Fibroblast of peridontal ligament (primary cell): Measurements from ENCODE around the gene RUBCN.

ENCODE experiments used
- DNase-seq: peaks from one replicate; pipeline ENCODE4 v3.0.0-alpha.2; 2010; ENCODE audit errors: extremely low read depth

The RUBCN gene

DNA sequence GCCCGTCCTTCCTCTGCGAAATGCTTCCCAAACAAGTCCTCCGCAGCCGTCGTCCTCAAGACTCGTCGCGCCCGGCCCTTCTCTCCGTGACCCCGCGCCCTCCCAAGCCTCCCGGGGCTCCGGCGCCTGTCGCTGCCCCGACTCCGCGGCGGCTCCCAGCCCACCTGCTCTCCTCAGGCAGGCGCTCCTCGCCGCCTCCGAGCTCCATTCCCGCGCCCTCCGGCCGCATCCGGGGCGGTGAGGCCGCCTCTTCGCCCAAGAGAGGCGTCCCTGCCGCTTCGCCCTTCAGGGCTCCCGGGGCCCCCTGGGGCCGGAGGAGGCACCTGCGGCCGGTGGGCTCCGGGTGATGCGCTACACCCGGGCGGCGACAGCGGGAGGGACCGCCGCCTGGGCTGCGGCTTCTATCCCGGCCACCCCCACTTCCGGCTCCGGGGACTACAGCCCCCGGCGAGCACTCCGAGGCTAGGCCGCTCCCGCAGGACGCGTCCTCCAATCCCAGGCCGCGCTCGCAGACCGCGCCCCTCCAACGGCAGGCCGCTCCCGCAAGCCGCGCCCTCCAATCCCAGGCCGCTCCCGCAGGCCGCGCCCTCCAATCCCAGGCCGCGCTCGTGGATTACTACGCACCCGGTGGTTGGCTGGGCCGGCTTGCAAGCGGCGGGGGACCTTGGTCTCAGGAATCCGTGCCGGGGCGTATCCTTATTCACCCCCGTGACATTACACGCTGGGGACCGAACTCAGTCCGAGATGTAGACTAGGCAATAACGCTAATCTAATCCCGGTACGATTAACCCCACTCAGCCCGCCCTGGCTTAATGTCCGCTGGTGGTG, at the start of gene RUBCN:
Gene RUBCN (minus strand): TSS at position 414 of the 828 bp plus-strand sequence. CDS start 185 bp downstream, at position 229.
- DNase-seq, result peak; percentile 87

DNA sequence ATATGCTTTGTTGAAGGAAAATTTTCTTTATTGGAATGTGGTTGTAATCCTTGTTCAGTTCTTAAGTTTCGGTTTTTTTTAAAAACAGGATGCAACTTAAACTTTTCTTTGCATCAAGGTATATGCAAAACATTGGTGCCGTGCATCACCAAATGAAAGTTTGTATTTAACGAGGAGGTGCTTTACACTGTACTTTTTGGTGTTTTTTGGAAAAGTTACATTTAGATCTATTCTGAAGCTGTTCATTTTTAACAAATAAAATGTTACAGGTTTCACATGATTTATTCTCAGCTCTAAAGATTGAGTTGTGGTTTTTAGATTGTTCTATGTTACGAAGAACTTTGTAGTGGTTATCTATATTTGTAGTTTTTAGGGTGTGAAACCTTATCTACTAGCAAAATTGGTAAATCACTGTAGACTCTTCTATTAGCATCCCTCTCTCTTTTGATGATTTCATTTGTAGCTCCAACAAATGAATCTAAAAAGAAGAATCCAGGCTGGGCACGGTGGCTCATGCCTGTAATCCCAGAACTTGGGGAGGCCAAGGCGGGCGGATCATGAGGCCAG, 47.4 kb upstream of the RUBCN start:
- no peak for DNase-seq

DNA sequence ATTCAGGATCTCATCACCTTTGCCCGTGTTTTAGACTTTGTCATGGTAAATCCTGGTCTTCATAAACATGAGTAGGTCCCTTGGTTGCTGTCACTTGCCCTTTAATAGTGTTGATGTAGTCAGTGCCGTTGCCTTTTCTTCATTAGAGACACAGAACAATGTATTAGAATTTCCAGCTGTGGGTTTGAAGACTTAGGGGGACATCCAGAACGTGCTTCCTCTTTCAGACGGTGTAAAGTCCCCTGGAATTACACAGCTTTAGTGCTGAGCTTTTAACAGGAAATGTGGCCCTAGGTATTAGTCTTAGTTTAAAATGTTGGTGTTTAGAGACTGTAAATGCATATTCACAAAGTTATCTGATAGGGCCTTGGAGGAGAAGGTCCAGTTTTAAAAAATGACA, 45.5 kb upstream of the RUBCN start:
- DNase-seq, result no peak

DNA sequence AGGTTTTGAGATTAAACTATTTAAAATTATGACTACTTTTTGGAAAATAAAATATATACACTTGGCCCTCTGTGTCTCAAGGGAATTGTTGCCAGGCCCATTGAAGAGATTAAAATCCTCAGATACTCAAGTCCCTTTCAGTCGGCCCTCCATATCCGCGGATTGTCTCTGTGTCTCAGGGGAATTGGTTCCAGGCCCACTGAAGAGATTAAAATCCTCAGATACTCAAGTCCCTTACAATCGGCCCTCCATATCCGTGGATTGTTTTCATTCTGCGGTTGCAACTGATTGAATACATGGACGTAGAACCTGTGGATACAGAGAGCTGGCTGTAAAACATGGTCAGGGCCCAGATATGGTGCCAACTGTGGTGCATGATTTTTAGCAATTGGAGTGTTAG, 38.6 kb upstream of the RUBCN start:
- DNase-seq, result no peak

DNA sequence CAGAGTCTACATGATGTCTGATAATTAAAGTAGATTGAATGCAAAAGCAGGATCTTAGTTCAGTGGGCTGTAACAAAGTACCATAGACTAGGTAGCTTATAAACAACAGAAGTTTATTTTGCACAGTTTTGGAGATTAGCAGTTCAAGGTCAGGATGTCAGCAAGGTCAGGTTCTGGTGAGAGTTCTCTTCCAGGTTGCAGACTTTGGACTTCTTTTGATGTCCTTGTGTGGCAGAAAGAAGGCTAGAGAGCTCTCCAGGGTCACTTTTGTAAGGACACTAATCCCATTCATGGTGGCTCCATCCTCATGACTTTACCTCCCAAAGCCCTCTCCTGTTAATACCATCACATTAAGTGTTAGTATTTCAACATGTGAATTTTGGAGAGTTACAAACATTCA, 25.1 kb upstream of the RUBCN start:
- no peak for DNase-seq

DNA sequence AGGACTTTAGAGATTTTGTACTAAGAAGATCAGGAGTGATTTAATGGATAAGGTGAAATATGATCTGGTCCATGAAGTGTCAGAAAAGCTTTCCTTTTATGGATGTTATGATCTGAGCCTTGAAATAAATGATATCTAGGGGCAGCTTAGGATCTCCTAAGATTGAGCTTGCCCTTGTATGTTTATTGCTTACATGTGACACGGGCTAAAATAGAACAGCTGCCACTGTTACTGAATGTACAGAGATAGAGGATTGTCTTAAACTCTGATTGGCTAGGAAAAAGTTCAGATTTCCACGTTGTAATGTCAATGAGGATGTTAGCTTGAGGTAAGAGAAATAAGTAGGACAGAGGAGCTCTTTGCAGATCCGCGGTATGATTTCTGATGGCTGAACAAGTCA, 21.8 kb upstream of the RUBCN start:
- no peak for DNase-seq

DNA sequence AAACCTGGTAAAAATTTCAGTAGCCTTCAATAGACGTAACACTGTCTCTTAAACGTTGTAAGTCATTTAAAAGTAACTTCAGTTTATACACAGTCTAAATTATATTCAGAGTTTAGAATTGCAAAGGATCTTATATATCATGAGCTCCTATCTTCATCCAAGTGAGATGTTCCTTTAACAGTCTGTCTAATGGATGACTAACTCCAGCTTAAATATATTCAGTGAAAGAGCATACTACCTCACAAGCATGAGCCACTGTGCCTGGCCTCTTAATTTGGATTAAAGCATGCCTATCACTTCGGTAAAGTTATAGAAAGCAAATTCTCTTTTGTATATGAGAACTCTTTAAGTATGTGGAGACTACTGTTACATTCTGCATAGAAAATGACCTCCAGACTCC, 20.0 kb upstream of the RUBCN start:
- no peak for DNase-seq

DNA sequence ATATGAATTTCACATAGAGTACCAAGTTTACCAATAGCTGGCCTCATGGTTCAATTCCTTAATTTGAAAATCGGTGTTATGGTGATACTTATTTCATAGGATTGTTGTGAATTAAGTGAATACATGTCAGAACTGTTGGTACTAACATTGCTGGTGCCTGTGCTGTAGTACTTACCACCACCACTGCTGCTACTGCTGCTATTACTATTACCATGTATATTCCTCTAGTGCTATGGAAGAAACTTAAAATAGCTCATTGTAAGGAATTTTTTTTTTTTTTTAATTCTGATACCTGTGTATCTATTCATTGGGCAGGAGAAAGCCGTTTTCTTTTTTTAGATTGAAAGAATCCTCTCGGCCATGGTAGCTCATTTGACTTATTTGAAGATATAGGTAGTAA, 16.6 kb upstream of the RUBCN start:
- no peak for DNase-seq

DNA sequence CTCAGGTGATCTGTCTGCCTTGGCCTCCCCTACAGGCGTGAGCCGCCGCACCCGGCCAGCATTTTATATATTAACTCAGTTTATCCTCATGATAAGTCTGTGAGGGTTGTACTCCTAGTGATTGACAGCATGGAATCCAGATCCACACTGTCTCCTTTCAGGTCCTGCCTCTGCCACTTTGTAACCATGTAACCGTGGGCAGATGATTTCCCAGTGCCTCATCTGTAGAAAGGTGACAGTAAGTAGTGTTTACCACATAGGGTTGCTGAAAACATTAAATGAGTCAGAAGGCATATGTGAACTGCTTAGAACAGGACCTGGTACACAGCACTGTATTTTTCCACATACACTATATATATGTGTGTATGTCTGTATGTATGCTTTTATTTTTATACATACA, 15.4 kb upstream of the RUBCN start:
- no peak for DNase-seq

DNA sequence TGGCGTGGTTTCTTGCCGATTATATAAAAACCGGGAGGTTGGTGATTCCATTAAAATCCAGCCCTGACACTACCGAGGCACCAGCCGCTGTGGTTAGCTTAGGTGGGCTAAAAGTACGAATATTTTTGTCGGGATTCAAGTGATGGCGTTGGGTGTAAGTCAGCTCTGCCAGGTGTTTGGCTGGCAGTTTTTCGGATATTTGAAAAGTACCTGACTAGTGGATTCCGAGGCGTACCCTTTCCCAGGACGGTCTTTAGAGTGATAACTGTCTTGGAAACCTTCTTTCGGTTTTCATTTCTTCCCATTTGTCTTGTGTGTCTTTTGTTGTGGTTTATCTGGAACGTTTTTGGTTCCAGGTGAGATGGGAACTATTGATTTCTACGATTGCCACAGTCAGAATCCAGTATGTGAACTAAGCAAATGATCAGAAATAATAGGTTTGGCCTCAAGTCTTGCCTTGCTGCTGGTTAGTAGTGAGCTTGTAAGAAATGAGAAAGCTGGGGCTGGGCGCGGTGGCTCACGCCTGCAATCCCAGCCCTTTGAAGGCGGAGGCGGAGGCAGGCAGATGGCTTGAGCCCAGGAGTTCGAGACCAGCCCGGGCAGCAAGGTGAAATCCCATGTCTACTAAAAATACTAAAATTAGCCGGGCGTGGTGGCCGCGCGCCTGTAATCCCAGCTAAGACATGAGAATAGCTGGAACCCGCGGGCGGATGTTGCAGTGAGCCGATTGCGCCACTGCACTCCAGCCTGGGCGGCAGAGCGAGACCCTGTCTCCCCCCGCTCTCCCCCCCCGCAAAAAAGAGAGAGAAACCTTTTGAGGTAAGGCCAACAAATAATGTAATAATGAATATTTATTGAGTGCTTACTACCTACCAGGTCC, 14.4 kb upstream of the RUBCN start:
- DNase-seq, result peak; percentile 50

DNA sequence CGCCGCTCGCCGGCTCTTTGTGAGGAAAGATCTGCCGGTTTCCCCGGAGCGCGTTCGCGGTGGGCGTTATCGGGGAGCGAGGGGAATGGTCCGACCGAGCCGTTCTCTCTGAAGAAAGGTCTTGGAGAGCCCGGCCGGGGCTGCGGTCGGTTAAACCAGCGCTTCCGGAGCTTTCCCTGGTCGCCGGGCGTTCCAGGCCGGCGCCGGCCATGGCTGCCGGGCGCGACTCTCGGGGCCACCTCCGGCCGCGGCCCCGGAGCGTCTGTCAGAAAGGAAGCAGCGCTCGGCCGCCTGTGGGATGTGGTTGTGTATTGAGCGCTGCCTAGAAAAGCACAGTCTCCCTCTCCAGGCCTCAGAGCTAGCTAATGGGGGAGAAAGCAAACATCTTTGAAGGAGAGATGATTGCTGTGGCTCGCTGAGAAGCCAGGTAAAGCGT, 13.7 kb upstream of the RUBCN start:
- DNase-seq, result peak; percentile 66

DNA sequence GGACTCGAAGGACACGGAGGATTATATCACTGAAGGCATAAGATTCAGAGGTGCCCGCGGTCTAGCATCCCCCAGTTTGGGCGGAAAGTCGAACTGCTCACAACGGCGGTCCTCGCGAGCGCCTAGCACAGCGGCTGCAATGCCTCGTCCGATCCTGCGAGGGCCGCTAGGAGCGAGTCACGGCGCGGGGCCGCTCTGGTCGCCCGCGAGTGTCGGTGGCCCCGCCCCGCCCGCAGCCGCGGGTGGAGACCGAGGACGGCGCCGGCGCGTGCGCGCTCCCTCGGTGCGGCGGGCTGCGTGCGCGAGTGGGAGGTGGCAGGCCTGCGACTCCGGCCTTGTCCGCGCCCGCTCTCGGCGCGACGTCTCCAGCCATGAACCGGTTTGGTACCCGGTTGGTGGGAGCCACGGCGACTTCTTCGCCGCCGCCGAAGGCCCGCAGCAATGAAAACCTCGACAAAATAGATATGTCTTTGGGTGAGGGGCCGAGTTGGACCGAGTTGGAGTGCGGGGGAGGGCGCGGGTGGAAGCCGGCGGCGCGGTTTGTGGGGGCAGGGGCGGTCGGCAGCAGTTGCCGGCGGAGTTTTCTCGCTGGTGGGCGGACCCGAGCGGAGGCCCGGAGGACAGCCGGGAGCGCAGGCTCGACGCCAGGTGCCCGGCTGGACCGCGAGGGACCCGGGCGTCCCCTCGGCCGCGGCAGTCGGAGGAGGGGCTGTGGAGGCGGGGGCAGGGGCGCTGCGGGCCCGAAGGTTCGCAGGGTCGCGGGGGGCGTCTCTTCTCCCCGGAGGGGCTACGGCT, 13.1 kb upstream of the RUBCN start, which contains the start of gene FYTTD1:
Gene FYTTD1 (plus strand): TSS at position 283 of the 795 bp plus-strand sequence. CDS start 89 bp downstream, at position 372.
- peak; percentile 80 for DNase-seq

DNA sequence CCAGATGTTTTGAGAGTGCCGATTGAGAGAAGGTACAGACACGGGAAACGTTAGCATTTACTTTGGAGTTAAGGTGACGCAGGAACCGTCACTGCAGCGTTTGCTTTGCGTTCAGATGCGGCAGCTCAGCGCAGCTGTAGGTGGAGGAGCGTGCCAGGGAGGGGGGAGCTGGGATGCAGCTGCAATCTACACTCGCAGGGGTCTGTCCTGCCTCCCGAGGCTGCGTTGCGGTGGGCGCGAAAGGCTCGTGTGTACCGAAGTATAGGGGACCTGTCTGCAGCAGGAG, 12.6 kb upstream of the RUBCN start:
- DNase-seq, result peak; percentile 51

DNA sequence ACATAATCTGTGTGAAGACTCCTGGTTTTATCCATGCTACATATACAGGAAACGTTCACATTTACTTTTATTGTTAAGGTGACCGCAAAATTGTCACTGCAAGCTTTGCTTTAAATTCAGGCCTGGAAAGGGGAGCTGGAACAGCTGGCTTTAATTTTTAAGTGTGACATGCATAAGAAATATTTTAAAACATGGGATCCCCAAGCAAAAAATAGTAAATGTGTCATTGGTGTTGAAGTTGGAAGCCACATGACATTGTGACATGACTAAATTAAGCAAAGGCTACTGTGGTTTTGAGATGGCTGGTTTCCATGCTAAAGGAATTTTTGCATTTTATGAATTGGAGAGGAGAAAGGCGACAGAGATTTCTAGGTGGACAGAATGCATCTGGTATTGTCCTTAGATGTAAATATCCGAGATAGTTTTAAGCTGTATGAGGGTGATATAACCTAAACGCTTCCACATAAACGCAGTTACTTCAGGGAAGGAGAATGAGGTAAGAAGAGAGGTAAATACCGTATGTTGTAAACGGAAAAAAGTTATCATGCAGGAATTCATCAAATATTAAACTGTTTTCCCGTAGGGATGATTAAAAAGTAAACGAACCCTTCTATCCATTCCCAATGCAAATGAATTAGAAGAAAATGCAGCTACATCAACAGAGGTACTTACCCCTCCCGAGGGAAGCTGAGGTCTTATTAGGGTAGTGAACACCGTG, 12.1 kb upstream of the RUBCN start:
- peak; percentile 68 for DNase-seq

DNA sequence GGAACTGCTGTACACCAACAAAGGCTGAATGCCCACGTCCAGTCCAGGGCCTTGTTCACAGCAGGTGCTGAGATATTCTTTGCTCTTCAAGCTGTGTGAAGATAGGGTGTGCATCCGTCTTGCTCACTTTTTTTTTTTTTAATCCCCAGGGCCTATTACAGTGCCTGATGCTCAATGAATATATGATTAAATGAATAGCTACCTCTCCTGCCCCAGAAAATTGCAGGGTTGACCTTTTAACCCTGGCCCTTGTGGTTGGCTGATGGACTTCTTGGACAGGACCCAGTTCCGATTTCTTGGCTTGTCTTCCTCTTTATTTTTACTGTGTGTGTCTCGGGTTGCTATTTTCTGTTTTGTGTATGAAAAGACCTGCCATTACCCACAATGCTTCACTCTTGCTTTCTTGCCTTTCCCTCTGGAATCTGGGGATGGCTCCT, 10.1 kb upstream of the RUBCN start:
- DNase-seq, result no peak

DNA sequence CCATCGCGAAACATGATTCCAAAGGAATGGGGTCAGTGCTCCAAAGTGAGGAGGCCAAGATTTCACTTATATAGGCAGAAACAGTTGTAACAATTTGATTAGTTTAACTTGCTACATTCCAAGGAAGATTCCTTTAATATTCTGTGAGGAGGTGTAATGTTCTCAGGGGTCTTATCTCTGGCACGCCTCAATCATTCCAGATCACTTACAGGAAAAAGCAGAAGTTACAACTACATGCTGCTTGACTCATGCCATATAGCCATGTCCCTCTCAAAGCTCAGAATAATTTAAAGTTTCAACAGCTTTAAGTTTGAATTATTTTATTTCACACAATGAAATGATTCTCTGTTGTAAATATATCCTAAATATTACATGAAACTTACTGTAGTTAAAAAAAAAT, 9.5 kb upstream of the RUBCN start:
- peak; percentile 14 for DNase-seq

DNA sequence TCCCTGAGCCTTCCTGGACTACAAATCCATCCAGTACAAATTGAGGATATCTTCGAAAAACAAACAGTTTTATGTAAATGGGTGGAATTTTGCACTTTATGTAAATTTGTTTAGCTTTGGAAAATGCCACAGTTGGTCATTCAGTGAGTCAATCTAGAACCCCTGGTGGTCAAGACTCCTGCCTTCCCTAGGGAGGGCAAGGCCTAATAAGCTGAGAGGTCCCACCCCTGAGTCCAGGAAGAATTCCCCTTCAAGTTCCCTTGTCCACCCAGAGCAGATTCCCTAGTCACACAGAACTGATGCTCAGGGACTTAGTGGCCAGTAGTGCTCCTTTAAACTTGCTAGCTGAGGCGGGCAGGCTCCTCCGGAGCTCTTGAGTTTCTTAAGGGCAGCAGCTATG, 6.1 kb upstream of the RUBCN start:
- no peak for DNase-seq

DNA sequence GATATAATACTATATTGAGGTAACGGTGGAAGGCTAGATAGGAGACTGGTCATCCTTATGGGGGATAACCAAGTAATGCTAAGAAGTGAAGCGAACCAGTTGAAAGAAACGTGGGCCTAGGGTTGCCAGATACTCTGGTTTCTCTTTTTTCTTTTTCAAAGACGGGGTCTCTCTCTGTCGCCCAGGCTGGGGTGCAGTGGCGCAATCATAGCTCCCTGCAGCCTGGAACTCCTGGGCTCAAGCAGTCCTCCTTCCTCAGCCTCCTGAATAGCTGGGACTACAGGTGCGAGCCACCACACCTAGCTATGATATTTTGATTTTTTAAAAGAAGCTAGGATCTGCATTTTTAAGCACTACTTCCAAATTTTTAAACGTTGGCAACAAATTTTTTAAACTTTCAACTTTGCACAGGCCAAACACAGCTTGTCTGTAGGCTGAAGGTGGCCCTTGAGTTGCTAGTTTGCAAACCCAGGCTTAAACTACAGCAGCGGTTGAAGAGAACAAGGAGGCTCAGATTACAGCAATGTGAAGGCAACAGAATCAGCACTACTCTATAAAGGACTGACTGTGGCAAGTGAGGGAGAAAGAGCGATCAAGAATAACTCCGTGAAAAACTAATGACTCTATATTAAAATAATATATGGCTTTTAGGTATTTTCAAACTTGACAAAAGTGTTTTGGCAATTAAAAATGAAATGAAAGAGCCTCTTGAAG, 1.2 kb upstream of the RUBCN start:
- no peak for DNase-seq

DNA sequence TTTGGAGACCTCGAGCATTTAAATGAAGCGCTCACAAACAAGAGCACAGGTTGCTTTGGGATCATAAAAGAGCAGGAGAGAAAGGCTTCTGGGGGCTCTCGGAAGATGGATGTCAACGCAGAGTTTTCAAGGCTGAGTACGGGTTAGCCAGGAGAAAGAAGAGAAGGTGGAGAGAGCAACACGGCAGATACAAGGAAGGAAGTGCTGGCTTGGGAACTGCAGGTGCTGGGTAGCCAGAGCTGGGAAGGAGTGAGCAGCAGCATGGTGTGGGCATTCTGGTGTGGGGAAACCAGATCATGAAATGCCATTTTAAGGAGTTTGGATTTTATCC, 580 bp upstream of the RUBCN start:
- DNase-seq, result no peak

DNA sequence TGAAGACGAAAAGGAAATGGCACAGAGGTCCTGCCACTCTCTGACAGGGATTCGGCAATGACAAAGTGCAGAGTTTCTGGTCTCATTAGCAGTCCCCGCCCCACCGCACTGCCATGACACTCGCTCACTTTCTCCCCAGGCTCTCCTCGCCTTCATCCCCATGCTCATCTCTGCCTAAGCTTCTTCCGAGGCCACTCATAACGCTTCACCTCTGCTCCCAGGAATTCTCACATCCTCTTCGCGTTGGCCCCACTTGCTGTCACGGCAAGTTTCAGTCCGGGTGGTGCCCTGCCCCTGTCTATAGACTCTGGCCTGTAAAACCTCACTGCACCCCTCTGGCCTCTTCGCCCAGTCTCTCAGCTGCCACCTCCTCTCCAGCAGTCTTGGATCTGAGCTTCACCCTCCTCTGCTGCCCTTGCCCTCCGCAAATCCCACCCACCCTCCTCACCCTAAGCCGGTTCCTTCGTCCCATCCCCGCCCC, 654 bp downstream of the RUBCN start:
- DNase-seq, result no peak
